HG03378 (cell line): ENCODE measurements around the gene RIPK3.
A peak's percentile ranks its signal among the peaks of the same experiment; 100 is the strongest.
"Not testable (repeated sequence)": the region's sequence is repeated elsewhere in the genome, so short reads cannot be mapped to it uniquely, and the experiment has no call there.

Experiments used
- ATAC-seq: cut with Tn5 transposase; IDR thresholded peaks from one replicate; pipeline ENCODE4 v1.9.1; 2021; ENCODE audit warnings: mild to moderate bottlenecking, moderate library complexity; ENCODE audit not compliant: unreplicated experiment

The RIPK3 gene

DNA sequence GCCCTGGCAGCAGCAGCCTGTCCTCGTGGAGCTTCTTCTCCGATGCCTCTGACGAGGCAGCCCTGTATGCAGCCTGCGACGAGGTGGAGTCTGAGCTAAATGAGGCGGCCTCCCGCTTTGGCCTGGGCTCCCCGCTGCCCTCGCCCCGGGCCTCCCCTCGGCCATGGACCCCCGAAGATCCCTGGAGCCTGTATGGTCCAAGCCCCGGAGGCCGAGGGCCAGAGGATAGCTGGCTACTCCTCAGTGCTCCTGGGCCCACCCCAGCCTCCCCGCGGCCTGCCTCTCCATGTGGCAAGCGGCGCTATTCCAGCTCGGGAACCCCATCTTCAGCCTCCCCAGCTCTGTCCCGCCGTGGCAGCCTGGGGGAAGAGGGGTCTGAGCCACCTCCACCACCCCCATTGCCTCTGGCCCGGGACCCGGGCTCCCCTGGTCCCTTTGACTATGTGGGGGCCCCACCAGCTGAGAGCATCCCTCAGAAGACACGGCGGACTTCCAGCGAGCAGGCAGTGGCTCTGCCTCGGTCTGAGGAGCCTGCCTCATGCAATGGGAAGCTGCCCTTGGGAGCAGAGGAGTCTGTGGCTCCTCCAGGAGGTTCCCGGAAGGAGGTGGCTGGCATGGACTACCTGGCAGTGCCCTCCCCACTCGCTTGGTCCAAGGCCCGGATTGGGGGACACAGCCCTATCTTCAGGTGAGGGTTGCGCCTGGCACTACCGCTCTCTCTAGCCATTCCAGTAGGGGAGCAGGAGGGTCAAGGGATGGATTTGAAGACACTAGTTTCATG lies 30.3 kb upstream of the RIPK3 start:
- ATAC-seq, result no peak

DNA sequence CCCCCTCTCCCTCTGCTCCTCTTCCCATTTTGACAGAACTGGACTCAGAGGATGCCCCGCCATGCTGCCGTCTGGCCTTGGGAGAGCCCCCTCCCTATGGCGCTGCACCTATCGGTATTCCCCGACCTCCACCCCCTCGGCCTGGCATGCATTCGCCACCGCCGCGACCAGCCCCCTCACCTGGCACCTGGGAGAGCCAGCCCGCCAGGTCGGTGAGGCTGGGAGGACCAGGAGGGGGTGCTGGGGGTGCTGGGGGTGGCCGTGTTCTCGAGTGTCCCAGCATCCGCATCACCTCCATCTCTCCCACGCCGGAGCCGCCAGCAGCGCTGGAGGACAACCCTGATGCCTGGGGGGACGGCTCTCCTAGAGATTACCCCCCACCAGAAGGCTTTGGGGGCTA lies 29.7 kb upstream of the RIPK3 start:
- ATAC-seq, result no peak

DNA sequence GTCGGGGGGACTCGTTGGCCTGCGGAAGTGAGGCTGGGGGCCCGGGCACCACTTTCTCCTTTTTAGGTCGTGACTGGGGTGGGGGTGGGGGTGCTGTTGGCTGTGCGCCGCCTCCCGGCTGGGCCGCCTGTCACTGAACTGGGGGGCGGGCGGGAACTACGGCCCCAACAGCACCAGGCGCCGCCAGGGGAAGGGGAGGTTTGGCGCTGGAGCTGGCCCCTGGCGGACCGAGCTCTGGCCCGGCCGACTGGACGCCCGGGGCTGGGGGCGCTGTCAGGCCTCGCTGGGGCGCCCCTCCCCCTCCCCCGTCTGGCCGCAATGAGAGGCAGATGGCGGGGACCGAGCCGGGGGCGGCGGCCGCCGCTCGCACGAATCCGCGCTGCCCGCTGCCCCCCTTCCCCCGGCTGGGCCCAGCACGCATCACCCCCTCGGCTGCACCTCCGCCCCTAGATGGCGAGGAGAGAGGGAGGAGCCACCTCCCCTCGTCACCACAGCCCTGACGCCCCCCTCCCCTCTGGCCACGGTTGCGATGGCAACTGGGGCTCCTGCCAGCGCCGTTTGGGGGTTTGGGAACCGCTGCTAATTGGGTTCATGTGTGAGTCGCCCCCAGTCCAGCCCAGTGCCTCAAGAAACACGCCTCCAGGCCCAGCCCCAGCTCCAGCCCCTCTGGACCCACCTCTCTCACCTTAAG lies 28.9 kb upstream of the RIPK3 start:
- no peak for ATAC-seq

DNA sequence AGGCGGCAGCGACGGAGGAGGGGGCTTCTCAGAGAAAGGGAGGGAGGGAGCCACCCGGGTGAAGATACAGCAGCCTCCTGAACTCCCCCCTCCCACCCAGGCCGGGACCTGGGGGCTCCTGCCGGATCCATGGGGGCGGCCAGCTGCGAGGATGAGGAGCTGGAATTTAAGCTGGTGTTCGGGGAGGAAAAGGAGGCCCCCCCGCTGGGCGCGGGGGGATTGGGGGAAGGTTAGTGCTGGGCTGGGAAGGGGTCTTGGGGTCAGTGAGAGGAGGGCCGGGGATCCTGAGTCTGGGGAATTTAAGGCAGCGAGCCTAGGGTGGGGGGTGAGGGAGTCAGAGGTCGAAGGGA lies 28.4 kb upstream of the RIPK3 start:
- no peak for ATAC-seq

DNA sequence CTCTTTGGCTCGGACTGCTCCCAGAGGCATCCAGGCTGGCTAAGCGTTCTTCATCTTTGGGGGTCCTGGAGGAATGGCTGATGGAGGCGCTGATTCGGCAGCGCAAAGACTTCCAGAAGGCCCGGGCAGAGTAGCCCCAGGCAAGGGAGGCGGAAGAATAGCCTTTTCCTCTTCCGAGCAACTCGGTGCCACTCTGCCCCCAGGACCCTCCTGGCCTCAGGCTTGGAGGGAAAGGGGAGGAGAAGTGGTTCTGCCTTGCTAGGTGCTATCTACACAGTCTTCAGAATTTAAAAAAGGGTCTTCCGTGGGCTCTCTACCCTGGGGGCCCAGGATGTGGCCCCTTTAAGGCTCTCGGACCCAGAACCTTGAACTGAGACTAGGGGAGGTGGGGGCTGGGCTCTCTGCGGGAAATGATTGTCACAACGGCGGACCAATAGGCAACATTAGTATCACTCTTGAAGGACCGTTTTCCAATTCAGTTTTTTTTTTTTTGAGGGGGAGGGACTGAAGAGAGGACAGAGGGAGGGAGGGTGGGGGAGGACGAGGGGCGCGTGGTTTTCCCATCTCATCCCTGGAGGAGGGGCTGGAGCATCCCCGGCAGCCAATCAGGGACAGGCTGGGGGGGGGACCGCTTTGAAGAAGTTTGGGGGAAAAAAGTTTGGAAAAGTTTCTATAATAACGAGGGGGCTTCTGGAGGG lies 27.9 kb upstream of the RIPK3 start, which contains the start of gene NFATC4:
TSS of gene NFATC4 (plus strand) at position 671 of the 698 bp plus-strand sequence. CDS start 157 bp downstream, outside the sequence.
- peak; percentile 16 for ATAC-seq

DNA sequence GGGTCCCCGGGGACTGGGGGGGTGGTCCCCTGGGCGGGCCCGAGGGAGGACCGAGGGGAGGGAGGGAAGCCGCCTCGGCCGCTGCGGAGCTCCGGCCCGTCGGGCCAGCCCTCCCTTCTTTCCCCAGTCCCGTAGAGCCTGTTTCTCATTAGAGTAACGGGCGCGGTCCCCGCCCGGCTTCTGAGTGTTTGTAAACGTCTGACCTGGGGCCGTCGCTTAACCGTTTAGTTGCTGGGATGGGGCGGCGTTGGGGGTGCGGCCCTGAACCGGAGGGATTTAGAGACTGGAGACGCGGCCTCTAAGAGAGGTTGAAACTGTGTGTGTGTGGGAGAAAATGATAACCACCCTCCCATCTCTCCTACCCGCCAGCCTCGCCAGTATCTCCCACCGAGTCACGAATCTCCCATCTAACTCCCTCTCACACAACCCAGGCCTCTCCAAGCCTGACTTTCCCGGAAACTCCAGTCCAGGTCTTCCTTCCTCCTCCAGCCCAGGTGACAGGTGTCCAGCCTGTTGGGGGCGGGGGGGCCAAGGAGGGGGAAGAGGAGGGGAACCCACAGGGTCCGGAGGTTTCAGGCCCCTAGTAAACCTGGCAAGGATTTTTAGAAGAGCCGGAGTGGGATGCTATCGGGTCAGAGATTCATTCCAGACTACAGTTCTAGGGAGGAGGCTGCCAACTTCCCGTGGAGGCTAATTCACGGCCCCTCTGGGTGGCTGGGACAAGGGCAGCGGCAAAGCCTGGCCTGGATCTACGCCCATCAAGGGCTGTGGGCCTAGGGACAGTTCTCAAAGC lies 27.1 kb upstream of the RIPK3 start:
- peak; percentile 32 for ATAC-seq

DNA sequence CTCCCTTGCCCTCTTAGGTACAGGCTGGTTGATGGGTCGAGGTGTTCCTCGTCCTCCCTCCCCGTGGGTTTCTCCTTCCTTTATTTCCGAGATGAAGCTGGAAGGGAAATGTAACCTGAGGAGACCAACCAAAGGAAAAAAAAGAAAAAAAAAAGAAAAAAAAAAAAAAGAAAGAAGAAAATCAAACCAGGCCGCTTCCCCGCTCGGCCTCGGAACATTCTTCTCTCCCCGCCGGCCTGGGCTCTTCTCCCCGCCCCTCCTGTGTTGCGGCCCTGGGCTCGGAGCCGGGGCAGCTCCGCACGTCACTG lies 26.6 kb upstream of the RIPK3 start:
- ATAC-seq, result no peak

DNA sequence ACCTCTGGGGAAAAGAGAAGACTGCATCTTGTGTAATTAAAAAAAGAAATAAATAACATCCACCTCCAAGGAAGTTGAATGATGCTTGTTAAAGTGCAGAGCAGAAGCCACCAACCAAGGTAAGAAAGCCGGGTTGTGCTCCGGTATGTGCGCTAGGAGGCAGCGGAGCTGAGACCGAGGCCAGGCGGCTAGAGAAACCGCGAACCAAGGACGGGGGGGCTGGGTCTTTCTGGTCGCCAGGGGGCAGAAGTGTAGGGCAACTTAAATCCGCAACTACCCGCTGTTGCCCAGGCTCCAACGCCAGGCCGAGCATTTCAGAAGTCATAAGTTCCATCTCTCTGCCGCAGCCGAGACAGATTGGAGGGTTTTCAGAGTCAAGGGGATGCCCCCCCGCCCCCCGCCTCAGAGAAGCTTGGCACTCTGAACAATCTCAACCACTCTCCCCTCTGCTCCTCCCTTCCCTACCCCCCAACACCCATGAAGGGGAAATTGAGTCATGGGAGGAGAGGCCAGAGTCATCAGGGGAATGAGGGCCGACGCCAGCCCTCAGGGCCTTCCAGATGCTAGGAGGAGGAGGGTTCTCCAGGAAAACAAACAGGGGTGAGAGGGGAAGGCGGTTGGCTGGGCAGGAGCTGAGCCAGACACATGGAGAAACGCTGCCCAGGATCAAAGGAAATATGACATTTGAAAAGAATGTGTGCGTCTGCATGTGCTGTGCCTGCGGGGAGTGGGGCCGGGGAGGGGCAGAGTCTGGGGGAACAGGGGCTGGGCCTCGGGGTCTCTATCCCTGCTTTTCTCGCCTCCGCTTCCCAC lies 26.0 kb upstream of the RIPK3 start:
- no peak for ATAC-seq

DNA sequence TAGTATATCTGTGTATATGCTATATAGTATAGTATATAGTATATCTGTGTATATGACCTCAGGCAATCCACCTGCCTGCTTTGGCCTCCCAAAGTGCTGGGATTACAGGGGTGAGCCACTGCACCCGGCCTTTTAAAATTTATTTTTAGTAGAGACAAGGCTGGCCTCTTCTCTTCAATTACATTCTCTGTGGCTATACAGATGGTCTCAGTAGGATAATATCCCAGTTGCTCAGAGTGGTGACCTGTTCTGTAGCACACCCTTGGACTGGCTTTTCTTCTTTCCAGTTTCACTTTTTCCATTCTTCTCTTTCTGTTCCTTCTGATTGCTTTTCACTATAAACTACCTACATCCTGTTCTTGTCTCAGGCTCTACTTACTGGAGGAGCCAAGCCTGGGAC lies 25.1 kb upstream of the RIPK3 start:
- ATAC-seq, result no peak

DNA sequence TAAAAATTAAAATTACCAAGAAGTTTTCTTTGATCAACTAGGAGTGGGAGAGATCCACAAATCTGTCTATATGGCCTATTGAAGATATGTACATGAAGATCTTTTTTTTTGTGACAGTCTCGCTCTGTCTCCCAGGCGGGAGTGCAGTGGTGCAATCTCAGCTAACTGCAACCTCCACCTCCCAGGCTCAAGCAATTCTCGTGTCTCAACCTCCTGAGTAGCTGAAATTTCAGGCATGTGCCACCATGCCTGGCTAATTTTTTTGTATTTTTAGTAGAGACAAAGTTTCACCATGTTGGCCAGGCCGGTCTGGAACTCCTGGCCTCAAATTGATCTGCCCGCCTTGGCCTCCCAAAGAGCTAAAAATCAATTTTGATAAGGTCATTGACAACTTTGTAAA lies 23.6 kb upstream of the RIPK3 start:
- no peak for ATAC-seq

DNA sequence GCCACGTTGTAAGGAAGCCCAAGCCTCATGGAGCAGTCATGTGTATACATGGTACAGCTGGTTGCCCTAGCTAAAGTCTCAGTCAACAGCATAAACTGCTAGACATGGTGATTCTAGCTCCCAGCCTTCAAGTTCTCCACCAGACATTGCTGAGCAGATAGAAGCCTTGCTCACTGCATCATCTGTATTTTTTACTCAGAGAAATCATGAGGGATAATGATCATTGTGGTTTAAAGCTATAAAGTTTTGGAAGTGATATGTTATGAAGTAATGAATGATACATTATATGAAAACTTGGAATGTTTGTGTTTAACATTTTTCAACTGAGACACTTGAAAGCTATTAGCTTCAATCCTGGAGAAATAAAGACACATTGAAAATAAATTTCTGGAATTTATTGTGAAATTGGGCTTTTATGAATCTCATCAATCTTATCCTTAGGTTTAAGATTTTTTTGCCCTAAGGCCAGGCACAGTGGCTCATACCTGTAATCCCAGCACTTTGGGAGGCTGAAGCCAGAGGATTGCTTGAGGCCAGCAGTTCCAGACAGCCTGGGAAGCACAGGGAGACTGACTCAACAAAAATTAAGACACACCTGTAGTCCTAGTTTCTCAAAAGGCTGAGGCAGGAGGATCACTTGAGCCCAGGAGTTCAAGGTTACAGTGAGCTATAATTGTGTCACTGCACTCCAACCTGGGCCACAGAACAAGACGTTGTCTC lies 22.6 kb upstream of the RIPK3 start:
- no peak for ATAC-seq

DNA sequence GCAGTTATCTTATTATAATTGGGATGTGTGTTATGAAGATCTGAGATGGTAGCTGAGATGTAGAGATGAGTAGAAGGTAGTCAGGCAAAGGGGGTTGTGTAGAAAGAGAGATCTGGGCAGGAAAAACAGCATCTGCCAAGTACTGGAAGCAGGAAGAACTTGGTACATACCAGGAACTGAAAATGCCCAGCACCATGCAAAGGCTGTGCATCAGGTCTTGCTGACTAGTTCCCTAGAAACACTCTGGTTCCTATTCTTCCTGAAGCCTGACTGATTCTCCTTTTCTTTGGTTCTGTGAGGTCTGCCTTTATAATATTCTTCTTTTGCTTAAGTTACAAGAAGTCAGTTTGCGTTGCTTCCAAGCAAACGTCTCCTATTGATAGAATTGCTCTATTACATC lies 21.5 kb upstream of the RIPK3 start:
- no peak for ATAC-seq

DNA sequence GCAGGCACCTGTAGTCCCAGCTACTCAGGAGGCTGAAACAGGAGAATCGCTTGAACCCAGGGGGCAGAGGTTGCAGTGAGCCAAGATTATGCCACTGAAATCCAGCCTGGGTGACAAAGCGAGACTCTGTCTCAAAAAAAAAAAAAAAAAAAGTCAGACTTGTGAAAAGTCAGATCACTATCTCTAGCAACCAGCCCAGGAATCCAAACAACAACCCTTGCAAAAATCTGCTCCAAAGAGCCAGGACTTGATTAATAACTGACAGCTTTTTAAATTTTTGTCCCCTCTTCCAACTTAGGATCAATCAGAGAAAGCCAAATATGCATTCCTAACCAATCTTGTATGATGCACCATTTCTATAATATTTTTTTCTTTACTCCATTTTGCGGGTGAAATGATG lies 20.5 kb upstream of the RIPK3 start:
- no peak for ATAC-seq

DNA sequence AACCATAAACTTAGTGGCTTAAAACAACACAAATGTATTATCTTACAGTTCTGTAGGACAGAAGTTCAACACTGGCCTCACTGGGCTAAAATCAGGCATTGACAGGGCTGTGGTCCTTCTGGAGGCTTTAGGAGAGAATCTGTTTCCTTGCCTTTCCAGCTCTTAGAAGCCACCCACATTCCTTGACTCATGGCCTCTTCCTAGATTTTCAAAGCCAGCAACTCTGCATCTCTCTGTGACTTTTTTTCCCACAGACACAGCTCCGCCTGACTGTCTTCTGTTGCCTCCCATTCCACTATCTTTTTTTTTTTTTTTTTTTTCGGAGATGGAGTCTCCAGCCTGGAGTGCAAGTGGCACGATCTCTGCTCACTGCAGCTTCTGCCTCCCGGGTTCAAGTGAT lies 16.4 kb upstream of the RIPK3 start:
- no peak for ATAC-seq

DNA sequence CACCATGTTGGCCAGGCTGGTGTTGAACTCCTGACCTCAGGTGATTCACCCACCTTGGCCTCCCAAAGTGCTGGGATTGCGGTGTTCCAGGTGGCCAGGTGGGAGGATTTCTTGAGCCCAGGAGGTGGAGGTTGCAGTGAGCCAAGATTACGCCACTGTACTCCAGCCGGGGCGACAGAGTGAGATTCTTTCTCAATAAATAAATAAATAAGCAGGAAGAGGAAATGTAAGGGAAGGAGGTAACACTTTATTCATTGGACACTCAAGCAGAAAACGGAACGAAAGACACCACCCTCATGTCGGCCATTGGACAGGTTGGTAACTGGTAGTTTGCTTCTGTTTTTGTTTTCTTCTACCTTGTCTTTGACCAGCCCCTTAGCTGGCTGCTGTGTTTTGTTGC lies 15.2 kb upstream of the RIPK3 start:
- ATAC-seq, result no peak

DNA sequence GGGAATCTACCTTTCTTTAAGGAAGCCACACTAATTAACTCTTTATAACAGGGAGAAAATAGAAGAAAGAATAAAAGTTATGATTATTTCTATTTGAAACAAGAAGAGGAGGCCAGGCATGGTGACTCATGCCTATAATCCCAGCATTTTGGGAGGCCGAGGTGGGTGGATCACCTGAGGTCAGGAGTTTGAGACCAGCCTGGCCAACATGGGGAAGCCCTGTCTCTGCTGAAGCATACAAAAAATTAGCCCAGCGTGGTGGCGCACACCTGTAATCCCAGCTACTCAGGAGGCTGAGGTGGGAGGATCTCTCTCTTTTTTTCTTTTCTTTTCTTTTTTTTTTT lies 14.7 kb upstream of the RIPK3 start:
- ATAC-seq, result not testable (repeated sequence)

DNA sequence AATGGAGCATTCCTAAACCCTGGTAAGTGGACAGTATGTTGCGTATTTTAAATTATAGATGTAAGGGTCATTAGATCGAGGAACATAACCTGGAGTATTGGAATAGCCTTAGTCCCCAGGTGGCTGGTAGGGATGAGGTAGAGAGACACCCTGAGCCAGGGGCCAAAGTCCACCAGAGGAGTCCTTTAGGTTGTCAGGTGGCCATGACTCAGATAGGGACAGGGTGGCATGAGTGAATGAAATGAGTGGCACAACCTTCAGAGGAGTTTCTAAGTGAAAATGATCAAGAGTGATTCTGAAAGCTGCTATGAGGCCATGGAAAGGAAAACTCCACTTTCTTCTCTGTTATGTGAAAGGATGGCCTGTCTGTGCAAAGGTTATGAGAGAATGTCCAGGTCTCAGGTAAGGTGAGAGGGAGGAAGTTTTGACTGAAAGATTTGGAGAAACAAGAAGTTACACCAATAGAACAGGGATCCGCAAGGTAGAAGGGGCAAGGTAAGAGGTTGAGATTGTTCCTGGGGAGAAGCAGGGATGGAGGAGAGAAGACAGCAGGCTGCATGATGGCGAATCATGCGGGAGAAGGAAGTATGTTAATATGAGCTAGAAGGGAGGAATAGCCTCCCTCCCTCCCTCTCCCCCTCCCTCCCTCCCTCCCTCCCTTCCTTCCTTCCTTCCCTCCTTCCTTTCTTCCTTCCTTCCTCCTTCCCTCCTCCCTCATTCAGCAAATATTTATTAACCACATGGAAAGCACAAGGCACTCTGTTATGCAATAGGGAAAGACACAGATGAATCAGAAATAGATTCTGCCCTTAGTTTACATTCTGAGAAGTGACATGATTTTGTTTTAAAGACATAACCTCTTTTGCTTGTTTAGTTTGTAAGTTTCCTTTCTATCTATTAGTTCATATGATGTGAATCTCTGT lies 14.0 kb upstream of the RIPK3 start:
- ATAC-seq, result no peak

DNA sequence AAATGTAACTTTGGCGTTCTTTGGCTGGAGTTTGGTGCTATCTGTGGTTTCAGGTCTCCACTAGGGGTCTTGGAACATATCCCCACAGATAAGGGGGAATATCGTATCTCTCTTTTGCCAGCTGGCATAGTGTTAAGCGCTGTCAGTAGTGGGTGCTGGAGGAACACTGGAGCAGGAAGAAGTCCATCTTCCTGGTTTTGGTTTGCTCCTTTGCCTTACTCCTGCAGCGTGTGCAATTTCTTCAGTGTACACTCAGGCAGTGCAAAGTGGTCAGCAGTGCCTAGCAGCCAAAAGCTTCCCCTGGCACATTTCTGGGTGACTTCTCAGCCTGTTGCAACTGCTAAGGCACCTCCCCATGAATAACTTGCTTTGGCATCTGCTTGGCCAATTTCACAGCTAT lies 11.7 kb upstream of the RIPK3 start:
- ATAC-seq, result no peak

DNA sequence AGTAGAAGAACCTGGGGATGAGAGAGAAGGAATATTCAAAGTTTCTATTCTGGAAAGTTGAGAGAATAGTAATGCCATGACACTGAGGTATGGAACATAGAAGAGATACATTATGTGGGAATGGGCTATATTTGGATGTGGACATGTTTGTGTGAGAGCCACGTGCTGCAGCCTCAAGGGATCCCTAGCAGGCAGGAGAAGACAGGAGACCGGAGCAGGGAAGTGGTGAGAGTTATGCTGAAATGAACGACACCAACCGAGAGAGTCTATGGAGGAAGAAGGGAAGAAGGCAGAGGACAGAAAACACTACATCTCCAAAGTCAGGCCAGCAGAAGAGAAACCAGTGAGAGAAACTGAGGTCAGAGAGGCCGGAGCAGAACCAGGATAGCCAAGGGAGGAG lies 10.0 kb upstream of the RIPK3 start:
- no peak for ATAC-seq
